HG02798 (cell line): Measurements from ENCODE around the gene TLR9.

Source experiments
- ATAC-seq: cut with Tn5 transposase; IDR thresholded peaks from one replicate; pipeline ENCODE4 v1.9.1; 2021; ENCODE audit warnings: mild to moderate bottlenecking; ENCODE audit not compliant: unreplicated experiment, poor library complexity

Gene TLR9

DNA sequence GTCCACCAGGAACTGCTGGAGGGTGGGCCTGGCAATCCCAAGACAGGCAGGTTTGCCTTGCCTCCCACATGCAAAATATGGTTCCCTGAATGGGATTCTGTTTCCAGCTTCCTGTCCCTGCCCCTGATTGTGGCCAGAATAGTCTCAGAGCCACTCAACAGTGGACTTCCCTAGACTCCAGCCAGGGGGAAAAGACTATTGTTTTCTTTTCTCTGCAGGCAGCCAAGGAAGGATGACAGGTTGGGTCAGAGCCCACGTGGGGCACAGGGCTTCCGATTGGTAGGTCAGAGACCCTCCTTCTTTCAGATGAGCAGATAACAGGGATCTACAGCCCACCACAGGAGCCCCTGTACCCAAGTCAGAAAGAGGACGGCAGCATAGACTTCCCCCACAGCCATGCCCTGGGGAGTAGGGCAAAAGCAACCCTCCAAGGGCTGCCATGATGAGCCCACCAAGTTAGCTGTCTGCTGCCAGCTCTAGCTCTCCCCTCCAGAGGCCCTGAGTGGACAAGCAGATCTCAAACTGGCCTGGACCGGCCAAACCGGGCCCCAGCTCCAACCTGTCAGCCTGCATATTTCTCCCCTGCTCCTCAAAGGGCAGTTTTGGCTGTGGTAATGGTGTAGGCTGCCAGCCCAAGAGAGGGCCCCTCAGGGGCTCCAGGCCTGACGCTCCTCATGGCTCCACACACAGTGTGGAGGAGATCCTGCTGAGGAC, 6.4 kb downstream of the TLR9 start:
- ATAC-seq: no peak

DNA sequence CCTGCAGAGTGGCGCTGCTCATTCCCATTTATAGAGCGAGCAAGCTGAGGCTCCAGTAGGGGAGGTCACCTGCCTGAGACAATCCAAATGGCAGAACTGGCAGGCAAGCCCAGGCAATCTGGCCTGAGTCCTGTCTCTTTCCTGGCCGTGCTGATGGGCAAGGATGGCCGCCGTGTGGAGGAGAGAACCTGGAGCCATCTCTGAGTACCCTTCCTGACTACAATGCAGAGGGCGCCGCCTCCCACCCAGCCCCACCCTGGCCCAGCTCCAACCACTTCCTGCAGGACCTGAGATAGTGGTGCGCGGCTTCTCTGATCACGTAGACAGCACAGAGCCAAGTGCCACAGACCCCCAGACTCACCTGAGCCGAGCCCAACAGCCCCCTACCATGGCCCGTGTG, 7.0 kb downstream of the TLR9 start:
- no peak for ATAC-seq

DNA sequence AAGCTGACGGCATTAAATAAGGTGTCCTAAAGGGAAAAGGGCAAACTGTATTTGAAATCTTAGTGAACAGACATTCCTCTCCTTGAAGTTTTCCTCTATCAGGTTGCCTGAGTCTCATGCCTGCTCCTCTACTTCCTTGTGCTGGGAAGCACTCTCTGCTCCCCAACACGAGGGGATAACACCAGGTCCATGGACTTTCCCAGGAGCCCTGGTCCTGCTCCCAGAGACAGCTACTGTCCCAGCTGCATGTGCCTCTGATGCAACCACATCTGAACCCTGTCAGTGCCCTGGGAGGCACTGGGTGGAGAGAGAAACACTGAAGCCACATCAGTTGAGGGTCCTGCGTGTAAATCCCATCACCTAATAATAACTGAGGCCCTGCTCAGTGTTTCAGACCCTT, 7.4 kb downstream of the TLR9 start:
- no peak for ATAC-seq

DNA sequence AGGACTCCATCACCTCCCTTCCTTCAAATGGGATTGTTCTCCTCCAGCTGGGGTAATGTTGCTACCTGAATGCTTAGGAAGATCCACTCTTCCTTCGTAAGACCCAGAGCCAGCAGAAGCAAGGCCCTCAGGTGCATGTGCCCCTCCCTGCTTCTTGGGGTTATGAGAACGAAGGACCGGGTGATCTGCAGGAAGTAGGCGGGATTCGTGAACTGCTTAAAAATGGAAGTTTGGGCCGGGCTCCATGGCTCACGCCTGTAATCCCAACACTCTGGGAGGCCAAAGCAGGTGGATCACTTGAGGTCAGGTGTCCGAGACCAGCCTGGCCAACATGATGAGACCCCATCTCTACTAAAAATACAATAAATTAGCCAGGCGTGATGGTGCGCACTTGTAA, 8.0 kb downstream of the TLR9 start:
- no peak for ATAC-seq

DNA sequence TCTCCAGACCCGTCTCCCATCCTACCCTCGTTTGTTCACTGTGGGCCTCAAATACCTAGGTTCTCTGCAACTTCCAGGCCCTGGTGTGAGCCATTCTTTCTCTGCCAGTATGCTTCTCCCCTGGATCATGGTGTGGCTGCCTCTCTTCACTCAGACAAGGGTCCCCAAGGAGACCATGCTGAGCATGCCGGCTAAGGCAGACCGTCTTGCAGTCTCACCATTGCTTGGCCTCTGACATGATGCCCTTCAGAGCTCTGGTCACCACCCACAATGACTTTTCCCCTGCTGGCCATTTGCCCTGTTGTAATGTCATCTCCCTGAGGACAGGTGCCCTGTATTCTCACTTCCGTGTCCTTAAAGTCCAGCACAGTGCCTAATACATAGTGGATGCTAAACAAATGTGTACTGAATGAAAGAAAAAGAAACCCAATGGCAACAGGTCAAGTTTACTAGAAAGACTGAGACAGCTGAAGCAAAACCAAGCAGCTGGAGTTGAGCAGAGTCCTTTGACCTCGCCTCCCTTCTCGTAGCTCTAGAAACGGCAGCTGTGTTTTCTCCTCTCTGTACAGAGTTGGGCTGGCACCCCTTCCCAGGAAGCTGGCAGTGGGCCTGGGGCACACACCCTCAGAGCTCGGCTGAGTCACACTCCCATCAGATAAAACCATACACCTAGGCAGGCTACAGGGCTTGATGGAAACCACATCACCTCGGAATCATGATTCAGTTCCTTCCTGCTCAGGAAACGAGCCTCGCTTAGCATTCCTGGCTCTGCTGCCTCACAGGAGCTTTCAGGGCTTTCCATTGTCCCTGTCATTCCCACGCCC, 8.6 kb downstream of the TLR9 start:
- no peak for ATAC-seq

DNA sequence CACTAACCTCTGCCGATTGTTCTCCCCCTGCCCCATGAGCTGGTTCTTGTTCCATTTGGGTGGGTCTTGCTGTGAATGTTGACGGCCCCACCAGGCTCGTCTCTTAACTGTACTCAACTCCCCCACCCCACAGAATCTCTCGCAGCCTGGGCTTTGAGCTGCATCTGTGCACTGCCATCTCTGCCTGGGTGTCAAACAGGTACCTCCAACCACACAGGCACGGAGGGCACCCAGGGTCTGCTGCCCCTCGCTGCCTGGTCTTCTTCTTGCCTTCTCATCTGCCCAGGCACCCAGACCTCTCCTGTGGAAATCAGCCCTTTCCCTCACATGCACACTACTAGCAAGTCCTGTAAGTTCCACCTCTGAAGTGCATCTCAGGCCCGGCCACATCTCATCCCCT, 10.1 kb downstream of the TLR9 start:
- ATAC-seq: no peak

DNA sequence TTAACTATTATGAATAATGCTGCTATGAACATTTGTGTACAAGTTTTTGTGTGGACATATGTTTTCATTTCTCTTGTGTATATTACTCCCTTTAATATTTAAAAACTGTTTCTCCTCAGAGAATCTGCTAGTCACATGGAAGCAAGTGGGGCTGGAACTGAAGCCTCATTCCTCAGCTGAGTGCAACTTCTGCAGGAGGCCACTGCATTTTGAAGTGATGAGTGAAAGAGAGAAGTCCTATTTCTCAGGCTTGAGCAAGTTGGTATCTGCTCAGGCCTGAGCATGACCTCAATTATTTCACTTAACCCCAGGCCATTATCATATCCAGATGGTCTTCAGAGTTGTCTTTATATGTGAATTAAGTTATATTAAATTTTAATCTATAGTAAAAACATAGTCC, 11.5 kb downstream of the TLR9 start:
- ATAC-seq: no peak

DNA sequence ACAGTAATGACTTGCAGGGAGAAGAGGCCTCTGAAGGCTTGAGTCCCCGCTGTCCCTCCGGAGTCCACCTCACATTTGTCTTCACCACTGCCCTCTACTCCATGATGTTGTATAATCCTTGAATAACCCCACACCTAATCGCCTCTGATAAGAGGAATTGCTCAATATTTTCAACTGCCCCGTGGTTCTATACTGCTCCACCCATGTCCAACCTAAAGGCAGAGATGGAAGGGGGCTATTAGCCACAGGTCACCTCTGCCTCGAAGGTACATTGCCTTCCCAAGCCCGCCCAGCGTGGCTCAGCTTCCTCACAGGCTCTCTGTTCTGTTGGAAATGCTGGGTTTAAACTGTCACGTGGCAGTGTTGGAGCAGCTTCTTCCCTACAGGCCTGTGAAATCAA, 12.4 kb downstream of the TLR9 start:
- ATAC-seq: no peak

DNA sequence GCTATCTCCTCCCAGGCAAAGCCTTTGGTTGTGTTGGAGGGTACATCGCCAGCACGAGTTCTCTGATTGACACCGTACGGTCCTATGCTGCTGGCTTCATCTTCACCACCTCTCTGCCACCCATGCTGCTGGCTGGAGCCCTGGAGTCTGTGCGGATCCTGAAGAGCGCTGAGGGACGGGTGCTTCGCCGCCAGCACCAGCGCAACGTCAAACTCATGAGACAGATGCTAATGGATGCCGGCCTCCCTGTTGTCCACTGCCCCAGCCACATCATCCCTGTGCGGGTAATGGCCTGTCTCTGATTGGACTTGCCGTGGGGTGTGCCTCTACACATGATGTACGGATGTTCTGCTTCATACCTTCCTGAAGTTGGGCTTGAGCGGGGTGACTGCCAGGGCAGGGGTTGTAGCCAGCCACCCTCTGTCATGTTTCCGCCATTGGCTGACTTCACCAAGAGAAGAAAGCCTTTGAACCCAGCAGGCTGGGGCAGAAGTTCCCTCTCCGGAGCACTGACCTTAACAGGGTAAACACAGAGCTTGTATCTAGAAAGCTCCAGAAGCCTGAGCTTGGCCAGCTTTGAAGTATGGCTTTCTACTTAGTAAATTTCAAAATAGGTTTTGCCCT, 14.1 kb downstream of the TLR9 start:
- no peak for ATAC-seq

DNA sequence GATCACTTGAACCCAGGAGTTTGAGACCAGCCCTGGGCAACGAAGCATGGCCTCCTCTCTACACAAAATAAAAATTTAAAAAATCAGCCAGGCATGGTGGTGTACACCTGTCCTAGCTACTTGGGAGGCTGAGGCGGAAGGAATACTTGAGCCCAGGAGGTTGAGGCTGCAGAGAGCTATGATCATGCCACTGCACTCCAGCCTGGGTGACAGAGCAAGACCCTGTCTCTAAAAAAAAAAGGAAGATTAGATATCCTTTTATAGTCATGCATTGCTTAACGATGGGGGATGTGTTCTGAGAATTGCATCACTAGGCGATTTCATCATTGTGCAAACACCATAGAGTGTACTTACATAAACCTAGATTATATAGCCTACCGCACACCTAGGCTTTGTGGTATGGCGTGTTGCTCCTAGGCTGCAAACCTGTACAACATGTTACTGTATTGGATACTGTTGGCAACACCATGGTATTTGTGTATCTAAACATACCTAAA, 14.8 kb downstream of the TLR9 start:
- no peak for ATAC-seq

DNA sequence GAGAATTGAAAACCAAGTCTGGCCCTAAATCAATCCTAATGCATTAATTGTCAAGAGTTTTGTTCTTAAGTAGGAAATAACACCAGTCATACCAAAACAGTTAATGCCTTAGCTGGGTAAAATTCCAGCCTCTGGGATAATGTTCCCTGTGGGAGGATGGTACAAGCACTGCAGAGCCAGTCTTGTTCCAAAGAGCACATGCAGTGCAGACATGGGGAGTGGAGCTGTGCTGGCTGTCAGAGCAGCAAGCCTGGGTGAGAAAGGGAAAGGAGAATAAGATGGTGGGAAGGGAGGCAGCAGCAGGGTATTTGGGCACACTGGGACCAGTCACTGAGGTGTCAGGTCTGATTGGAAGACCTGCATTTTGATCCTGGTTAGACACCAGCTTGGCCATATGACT, 15.4 kb downstream of the TLR9 start:
- ATAC-seq: no peak

DNA sequence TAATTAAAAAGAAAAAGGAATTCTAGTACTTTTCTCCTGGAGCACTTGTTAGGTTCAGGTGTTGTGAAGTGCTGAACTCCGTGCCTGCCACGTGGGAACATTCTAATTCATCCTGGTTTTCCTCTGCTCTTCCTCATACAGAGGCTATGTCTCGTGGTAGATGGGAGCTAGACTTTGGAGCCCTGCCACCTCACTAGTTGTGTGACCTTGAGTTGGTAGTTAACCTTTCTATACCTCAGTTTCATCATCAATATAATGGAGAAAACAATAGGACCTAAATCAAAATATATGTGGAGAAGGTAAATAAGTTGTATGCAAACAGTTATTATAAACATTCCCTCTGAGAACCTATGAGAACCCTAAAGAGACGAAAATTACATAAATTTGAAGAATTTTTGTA, 16.9 kb downstream of the TLR9 start:
- ATAC-seq: no peak

DNA sequence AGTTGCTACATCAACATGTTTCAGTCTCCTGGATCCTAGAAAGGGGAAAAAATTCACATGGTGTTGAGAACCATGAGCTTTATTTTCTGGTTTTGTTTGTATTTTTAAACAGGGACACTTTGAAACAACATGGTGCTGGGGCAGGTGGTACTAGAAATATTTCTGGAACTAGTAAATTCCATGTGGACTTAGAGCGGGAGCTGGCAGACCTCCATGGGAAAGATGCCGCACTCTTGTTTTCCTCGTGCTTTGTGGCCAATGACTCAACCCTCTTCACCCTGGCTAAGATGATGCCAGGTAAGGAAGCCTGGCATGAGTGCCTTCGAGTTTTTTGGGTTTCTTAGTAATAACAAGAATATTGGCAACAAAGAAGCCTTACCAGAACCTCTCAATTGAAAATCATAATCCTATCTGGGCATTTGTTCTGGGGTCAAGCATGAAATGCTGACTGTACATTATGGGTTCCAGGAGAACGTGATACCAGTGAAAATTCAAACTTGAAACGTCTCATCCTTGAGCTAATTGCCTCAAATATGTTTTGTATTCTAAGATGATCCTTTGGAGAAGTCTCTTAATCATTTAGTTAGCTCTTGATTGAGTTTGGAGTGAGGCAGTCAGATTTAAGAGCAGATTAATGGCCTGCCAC, 19.6 kb downstream of the TLR9 start:
- ATAC-seq: no peak

DNA sequence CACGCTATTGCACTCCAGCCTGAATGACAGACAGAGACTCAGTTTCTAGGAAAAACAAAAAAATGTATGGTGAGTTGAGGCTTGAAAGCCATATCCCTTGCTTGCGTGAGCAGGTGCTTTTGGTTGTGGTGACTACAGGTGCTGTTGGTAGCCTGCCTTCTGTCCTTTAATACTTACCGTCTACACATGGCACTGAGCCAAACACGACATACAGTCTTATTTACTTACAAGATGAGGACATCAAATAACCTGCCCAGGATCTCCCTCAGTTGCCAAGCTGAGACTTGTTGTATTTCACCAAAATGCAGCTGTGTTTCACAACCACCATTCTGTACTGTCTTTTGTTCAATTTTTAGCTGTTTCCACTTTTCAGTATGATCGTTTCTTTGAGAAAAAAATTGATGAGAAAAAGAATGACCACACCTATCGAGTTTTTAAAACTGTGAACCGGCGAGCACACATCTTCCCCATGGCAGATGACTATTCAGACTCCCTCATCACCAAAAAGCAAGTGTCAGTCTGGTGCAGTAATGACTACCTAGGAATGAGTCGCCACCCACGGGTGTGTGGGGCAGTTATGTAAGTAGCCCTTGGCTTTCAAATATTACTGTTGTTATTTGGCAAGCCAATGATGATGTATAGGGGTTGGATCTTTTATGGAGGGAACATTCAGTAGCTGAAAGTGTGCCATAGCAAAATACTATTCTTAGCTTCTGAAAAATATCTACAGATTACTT, 20.9 kb downstream of the TLR9 start:
- ATAC-seq: no peak

DNA sequence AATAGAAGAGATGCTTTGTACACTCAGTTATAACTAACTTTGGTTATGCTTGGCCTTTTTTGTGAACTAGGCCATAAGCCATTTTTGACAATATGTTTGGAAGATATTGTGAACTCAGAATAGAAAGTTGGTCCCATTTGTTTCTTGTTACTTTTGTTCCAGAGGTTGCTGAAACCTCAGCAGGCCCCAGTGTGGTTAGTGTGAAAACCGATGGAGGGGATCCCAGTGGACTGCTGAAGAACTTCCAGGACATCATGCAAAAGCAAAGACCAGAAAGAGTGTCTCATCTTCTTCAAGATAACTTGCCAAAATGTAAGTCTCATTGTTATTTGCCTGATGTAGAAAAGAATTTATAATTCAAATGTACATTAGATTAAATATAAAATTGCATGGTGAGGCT, 21.7 kb downstream of the TLR9 start:
- no peak for ATAC-seq

DNA sequence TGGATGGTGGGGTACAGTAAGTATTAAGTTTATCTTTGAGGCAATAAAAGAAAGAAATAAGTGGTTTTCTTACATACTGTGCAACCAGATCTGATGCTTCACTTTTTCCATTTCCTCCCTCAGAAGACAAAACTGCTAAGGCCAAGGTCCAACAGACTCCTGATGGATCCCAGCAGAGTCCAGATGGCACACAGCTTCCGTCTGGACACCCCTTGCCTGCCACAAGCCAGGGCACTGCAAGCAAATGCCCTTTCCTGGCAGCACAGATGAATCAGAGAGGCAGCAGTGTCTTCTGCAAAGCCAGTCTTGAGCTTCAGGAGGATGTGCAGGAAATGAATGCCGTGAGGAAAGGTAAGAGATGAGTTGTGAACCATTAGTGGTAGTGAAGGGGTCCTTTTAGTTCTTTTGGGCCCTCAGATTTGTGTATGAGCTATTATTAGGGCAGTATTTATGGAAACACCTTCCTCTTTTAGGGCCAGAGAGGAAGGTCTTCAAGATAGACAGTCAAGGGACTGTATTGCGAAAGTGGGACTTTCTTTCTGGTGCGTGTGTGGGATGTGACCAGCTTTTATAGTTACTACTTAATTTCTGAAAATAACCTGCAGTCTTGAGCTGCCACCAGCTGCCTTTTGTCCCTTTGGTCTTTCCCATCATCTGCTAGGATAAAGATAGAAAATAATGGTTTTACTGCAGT, 22.9 kb downstream of the TLR9 start:
- no peak for ATAC-seq

DNA sequence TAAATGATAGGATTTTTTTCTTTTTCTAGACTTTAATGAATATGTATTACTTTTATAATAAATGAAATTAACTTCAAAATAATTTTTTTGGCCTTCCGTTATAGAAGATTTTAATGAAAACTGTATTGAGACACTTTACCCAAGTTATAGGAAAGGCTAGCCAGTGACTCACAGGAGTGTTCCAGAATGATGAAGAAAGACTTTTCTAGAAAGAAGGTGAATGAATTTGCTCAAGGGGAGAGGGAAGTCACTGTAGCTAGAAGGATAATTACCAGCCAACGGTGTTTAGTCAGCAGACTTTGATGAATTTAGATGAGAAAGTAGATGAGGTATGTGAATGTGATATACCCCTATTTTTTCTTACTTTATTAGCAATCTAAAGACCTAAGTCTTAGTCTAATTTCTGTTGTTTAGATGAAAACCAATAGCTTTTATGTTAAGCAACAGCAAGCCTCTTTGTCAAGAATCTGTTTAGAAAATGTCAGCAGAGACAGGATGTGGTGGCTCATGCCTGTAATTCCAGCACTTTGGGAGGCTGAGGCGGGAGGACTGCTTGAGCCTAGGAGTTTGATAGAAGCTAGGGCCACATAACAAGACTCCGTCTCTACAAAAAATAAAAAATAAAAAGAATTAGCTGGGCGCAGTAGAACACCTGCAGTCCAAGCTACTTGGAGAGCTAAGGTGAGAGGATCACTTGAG, 24.3 kb downstream of the TLR9 start:
- no peak for ATAC-seq

DNA sequence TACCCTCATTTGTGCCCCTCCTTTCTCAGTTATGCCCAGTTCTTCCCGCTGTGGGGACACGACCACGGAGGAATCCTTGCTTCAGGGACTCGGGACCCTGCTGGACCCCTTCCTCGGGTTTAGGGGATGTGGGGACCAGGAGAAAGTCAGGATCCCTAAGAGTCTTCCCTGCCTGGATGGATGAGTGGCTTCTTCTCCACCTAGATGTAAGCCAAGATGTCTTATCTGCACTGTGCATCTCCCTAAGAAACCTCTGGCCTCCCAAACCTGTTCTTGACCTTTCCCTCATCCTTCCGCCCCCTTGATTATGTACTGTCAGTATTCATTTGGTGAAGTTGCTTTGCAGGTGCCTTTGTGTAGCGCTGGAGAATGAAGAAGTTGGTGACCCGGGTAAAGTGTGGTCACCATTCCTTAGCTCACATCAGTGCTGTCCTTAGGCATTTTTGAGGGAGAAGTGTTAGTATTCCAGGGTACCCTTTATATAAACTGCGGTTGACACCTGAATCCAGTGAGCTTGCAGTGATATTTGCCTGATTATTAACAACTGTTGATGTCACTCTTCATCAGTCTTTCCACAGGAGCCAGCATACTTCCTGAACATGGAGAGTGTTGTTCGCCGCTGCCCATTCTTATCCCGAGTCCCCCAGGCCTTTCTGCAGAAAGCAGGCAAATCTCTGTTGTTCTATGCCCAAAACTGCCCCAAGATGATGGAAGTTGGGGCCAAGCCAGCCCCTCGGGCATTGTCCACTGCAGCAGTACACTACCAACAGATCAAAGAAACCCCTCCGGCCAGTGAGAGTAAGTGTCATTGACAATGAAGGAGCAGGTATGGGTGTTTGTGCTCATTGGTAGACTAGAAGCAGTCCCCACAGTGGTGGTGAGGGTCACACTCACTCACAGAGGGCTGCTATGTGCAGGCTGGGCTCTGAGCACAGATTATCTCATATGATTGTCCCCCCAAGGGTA, 26.5 kb downstream of the TLR9 start:
- ATAC-seq: no peak
